Measurements from ENCODE around the gene TKT. TPM values are rescaled to one million over a fixed set of nuclear protein-coding genes. Genes with fewer than 3 reads are reported as not detected.

TKT gene
- total and polyA plus RNA-seq, 4 experiments from 2014 or later, result 49.3 to 87.9 (median 75.6) TPM

GRCh38 chr3:53229606-53230005 is 26.2 kb downstream of the TKT start:
- H3K9me3 ChIP-seq (ENCODE audit: control insufficient read depth in 1 of 2, low read length in 2 of 2), result no peaks in the 10 kb centered on the region
- DNase-seq, result no peak
- intact Hi-C loops (cut with micrococcal nuclease), result no loop called here
- H3K4me1 ChIP-seq (ENCODE audit: insufficient read depth, low read length), result no peaks in the 10 kb centered on the region
- Mint-ChIP-seq H3K9me3 (no peaks in the 10 kb centered on the region), H3K4me1 (peaks cover 0 to 3% (median 0%) of the 10 kb centered on the region in 4 donors), H3K27ac (peak overlapping the region in 1 of 7 donors; percentile 83), H3K36me3 (peaks cover 40 to 82% of the 10 kb centered on the region in 2 donors), H3K4me3 (no peak overlapping the region), H3K27me3 (no peaks in the 10 kb centered on the region)
- H3K4me3 ChIP-seq (ENCODE audit: low read length in 2 of 2), result no peak overlapping the region
- ChIA-PET POLR2A (ENCODE audit: partially characterized antibody) (no interaction called here), CTCF (ENCODE audit: partially characterized antibody) (no interaction called here)
- H3K27ac ChIP-seq (ENCODE audit: low read depth, low read length), result no peak overlapping the region
- H3K27me3 ChIP-seq (ENCODE audit: insufficient read depth, low read length), result no peaks in the 10 kb centered on the region
- peaks cover 89% of the 10 kb centered on the region for H3K36me3 ChIP-seq (ENCODE audit: insufficient read depth, low read length)

GRCh38 chr3:53229171-53229570 is 26.7 kb downstream of the TKT start:
- no peak for DNase-seq
- POLR2A ChIA-PET (ENCODE audit: partially characterized antibody), result no interaction called here
- Histone ChIP-seq H3K4me1 (ENCODE audit: insufficient read depth, low read length) (no peaks in the 10 kb centered on the region), H3K27ac (ENCODE audit: low read depth, low read length) (no peak overlapping the region), H3K9me3 (ENCODE audit: control insufficient read depth in 1 of 2, low read length in 2 of 2) (no peaks in the 10 kb centered on the region), H3K36me3 (ENCODE audit: insufficient read depth, low read length) (peaks cover 88% of the 10 kb centered on the region), H3K4me3 (ENCODE audit: low read length in 2 of 2) (no peak overlapping the region), H3K27me3 (ENCODE audit: insufficient read depth, low read length) (no peaks in the 10 kb centered on the region)
- Mint-ChIP-seq H3K27me3 (no peaks in the 10 kb centered on the region), H3K4me1 (peaks cover 0 to 3% (median 0%) of the 10 kb centered on the region in 4 donors), H3K4me3 (no peak overlapping the region), H3K27ac (peak overlapping the region in 1 of 7 donors; percentile 83), H3K9me3 (no peaks in the 10 kb centered on the region), H3K36me3 (peaks cover 40 to 79% of the 10 kb centered on the region in 2 donors)
- CTCF ChIA-PET (ENCODE audit: partially characterized antibody), result no interaction called here
- intact Hi-C loops (cut with micrococcal nuclease), result no loop called here

GRCh38 chr3:53227993-53228885 is 27.6 kb downstream of the TKT start:
- DNase-seq, result no peak
- Histone ChIP-seq H3K27me3 (ENCODE audit: insufficient read depth, low read length) (no peaks in the 10 kb centered on the region), H3K27ac (ENCODE audit: low read depth, low read length) (no peak overlapping the region), H3K9me3 (ENCODE audit: control insufficient read depth in 1 of 2, low read length in 2 of 2) (no peaks in the 10 kb centered on the region), H3K4me3 (ENCODE audit: low read length in 2 of 2) (no peak overlapping the region), H3K36me3 (ENCODE audit: insufficient read depth, low read length) (peaks cover 79% of the 10 kb centered on the region), H3K4me1 (ENCODE audit: insufficient read depth, low read length) (no peaks in the 10 kb centered on the region)
- ChIA-PET POLR2A (ENCODE audit: partially characterized antibody) (no interaction called here), CTCF (ENCODE audit: partially characterized antibody) (no interaction called here)
- H3K27ac Mint-ChIP-seq, result peak overlapping the region in 1 of 7 donors; percentile 69
- no peaks in the 10 kb centered on the region for H3K27me3 Mint-ChIP-seq
- no peak overlapping the region for H3K4me3 Mint-ChIP-seq
- intact Hi-C loops (cut with micrococcal nuclease), result no loop called here
- peaks cover 0 to under 1% (median 0%) of the 10 kb centered on the region in 4 donors for H3K4me1 Mint-ChIP-seq
- peaks cover 35 to 75% of the 10 kb centered on the region in 2 donors for H3K36me3 Mint-ChIP-seq
- H3K9me3 Mint-ChIP-seq, result no peaks in the 10 kb centered on the region

GRCh38 chr3:53226841-53227407 is 28.9 kb downstream of the TKT start:
- no peaks in the 10 kb centered on the region for H3K27me3 Mint-ChIP-seq
- H3K36me3 Mint-ChIP-seq, result peaks cover 32 to 67% of the 10 kb centered on the region in 2 donors
- H3K9me3 Mint-ChIP-seq, result no peaks in the 10 kb centered on the region
- Histone ChIP-seq H3K27me3 (ENCODE audit: insufficient read depth, low read length) (no peaks in the 10 kb centered on the region), H3K4me1 (ENCODE audit: insufficient read depth, low read length) (no peaks in the 10 kb centered on the region), H3K36me3 (ENCODE audit: insufficient read depth, low read length) (peaks cover 67% of the 10 kb centered on the region), H3K9me3 (ENCODE audit: control insufficient read depth in 1 of 2, low read length in 2 of 2) (no peaks in the 10 kb centered on the region), H3K27ac (ENCODE audit: low read depth, low read length) (no peak overlapping the region), H3K4me3 (ENCODE audit: low read length in 2 of 2) (no peak overlapping the region)
- no peak for DNase-seq
- POLR2A ChIA-PET (ENCODE audit: partially characterized antibody), result no interaction called here
- no peaks in the 10 kb centered on the region for H3K4me1 Mint-ChIP-seq
- H3K27ac Mint-ChIP-seq, result no peak overlapping the region
- CTCF ChIA-PET (ENCODE audit: partially characterized antibody), result interaction anchor here (1.4 kb wide), 1 partner anchor 483 kb away, joined by 4 read pairs; no protein-coding TSS in a partner anchor
- H3K4me3 Mint-ChIP-seq, result no peak overlapping the region
- intact Hi-C loops (cut with micrococcal nuclease), result no loop called here

DNA sequence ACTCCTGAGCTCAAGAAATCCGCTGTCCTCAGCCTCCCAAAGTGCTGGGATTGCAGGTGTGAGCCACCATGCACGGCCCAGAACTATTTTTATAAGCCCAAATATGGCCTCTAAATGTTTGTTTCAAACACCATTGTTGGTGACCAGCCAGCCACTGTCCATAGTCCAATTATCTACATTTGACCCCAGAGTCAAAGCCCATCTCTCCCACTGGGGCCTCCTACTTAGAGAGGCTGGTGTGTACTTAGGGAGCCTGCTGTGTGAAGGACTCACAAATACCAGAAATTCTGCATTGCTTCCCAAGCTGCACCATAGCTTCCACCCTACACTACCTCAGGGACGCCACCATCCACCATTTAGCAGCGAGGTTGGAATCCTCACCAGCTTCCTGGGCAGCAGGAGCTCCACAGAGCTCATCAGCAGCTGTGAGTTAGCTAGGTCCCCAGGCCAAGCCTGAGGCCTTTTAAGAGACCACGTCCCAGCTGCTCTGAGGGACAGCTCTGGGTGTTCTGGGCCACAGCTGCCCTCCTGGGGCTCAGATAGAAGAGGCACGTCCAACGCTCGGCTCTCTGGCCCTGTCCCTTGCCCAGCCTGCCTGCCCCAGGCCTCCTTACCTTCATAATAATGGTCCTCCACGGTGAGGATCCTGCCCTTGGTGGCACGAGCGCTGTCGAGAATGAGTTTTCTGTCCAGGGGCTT is 29.5 kb downstream of the TKT start:
- Mint-ChIP-seq H3K4me3 (no peak overlapping the region), H3K27me3 (no peaks in the 10 kb centered on the region), H3K4me1 (no peaks in the 10 kb centered on the region), H3K36me3 (peaks cover 31 to 63% of the 10 kb centered on the region in 2 donors), H3K9me3 (no peaks in the 10 kb centered on the region), H3K27ac (peak overlapping the region in 1 of 7 donors; percentile 25)
- POLR2A ChIA-PET (ENCODE audit: partially characterized antibody), result no interaction called here
- peaks cover 61% of the 10 kb centered on the region for H3K36me3 ChIP-seq (ENCODE audit: insufficient read depth, low read length)
- H3K4me1 ChIP-seq (ENCODE audit: insufficient read depth, low read length), result no peaks in the 10 kb centered on the region
- no peaks in the 10 kb centered on the region for H3K27me3 ChIP-seq (ENCODE audit: insufficient read depth, low read length)
- no peak overlapping the region for H3K27ac ChIP-seq (ENCODE audit: low read depth, low read length)
- intact Hi-C loops (cut with micrococcal nuclease), result no loop called here
- CTCF ChIA-PET (ENCODE audit: partially characterized antibody), result interaction anchor here (0.7 to 1.4 kb wide), 2 partner anchors 11 to 484 kb away, joined by 3 to 4 read pairs; no protein-coding TSS in a partner anchor
- H3K9me3 ChIP-seq (ENCODE audit: control insufficient read depth in 1 of 2, low read length in 2 of 2), result no peaks in the 10 kb centered on the region
- DNase-seq, result no peak
- no peak overlapping the region for H3K4me3 ChIP-seq (ENCODE audit: low read length in 2 of 2)

GRCh38 chr3:53225651-53226050 is 30.2 kb downstream of the TKT start:
- H3K4me1 Mint-ChIP-seq, result no peaks in the 10 kb centered on the region
- no peaks in the 10 kb centered on the region for H3K9me3 ChIP-seq (ENCODE audit: control insufficient read depth in 1 of 2, low read length in 2 of 2)
- no peak overlapping the region for H3K4me3 ChIP-seq (ENCODE audit: low read length in 2 of 2)
- intact Hi-C loops (cut with micrococcal nuclease), result no loop called here
- H3K27me3 Mint-ChIP-seq, result no peaks in the 10 kb centered on the region
- ChIA-PET POLR2A (ENCODE audit: partially characterized antibody) (no interaction called here), CTCF (ENCODE audit: partially characterized antibody) (interaction anchor here (1.4 kb wide), 1 partner anchor 484 kb away, joined by 4 read pairs; no protein-coding TSS in a partner anchor)
- no peaks in the 10 kb centered on the region for H3K9me3 Mint-ChIP-seq
- H3K4me3 Mint-ChIP-seq, result no peak overlapping the region
- no peaks in the 10 kb centered on the region for H3K27me3 ChIP-seq (ENCODE audit: insufficient read depth, low read length)
- H3K36me3 Mint-ChIP-seq, result peaks cover 31 to 61% of the 10 kb centered on the region in 2 donors
- H3K36me3 ChIP-seq (ENCODE audit: insufficient read depth, low read length), result peaks cover 55% of the 10 kb centered on the region
- DNase-seq, result no peak
- H3K27ac ChIP-seq (ENCODE audit: low read depth, low read length), result no peak overlapping the region
- H3K4me1 ChIP-seq (ENCODE audit: insufficient read depth, low read length), result no peaks in the 10 kb centered on the region
- H3K27ac Mint-ChIP-seq, result peak overlapping the region in 1 of 7 donors; percentile 29

- no peak overlapping the region for H3K27ac ChIP-seq (ENCODE audit: low read depth, low read length)
- no peaks in the 10 kb centered on the region for H3K4me1 ChIP-seq (ENCODE audit: insufficient read depth, low read length)
- no peak overlapping the region for H3K4me3 Mint-ChIP-seq
- H3K36me3 Mint-ChIP-seq, result peaks cover 31 to 58% of the 10 kb centered on the region in 2 donors
- H3K9me3 ChIP-seq (ENCODE audit: control insufficient read depth in 1 of 2, low read length in 2 of 2), result no peaks in the 10 kb centered on the region
- intact Hi-C loops (cut with micrococcal nuclease), result no loop called here
- CTCF ChIA-PET (ENCODE audit: partially characterized antibody), result no interaction called here
- peaks cover 52% of the 10 kb centered on the region for H3K36me3 ChIP-seq (ENCODE audit: insufficient read depth, low read length)
- H3K9me3 Mint-ChIP-seq, result no peaks in the 10 kb centered on the region
- H3K4me3 ChIP-seq (ENCODE audit: low read length in 2 of 2), result no peak overlapping the region
- POLR2A ChIA-PET (ENCODE audit: partially characterized antibody), result no interaction called here
- H3K27ac Mint-ChIP-seq, result peak overlapping the region in 1 of 7 donors; percentile 29
- no peak for DNase-seq
- peaks cover 0 to under 1% (median under 1%) of the 10 kb centered on the region in 4 donors for H3K4me1 Mint-ChIP-seq
- no peaks in the 10 kb centered on the region for H3K27me3 ChIP-seq (ENCODE audit: insufficient read depth, low read length)
- no peaks in the 10 kb centered on the region for H3K27me3 Mint-ChIP-seq
These were observed 30.6 kb downstream of the TKT start for GRCh38 chr3:53225181-53225580.

All from CD4-positive, alpha-beta memory T cell (primary cell).